Islet of Langerhans (tissue), 1 donor: ENCODE results near the gene RFX2.
"Not testable (repeated sequence)": the region's sequence is repeated elsewhere in the genome, so short reads cannot be mapped to it uniquely, and the experiment has no call there.

Experiments
- FAIRE-seq: peaks from one replicate; lab custom pipeline; 2011; peaks lifted over from hg19 to GRCh38; lab: Jason Lieb, UNC

Gene RFX2

GRCh38 chr19:5969476-5969875 is 140.8 kb downstream of the RFX2 start:
- no peak for FAIRE-seq

DNA sequence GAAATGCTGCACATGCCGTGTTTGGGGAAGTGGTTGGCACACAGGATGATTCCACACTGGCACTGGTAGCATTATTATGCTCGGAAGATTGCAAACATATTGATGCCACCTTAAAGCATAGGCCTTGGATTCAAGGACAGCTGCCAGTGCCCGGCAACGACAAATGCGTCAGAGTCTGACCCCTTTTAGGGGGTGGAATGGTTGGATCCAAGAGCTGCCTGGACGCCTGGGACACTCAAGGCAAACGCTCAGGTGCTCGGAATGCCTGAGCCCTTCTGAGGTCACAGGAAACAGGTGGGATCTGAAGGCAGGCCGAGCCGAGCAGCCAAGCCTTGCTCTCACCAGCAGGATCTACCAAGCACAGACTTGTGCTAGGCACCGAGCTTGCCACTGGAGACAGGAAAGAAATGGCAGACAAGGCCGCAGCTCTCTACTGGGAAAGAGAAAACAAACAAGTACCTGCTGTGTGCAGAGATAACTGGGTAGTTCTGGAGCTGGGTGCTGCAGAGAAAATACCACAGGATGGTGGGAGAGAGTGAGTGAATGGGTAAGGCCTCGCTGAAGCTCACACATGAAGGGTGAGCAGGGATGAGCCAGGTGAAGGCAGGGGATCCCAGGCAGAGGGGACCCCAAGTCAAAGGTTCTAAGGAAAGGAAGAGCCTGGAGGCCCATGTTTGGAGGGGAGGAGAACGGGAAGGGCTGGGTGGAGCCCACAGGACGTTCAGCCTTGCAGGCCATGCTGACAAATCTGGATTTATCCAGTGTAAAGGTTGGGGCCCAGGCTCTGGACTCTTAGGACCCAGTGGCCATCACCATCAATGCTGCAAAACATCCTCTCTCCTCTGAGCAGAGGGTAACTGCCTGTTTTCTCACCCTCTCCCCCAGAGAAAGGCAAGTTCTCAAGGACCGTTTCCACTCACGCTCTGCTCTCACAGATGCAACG is 141.6 kb downstream of the RFX2 start:
- peak; percentile 60 for FAIRE-seq

- peak; percentile 90 for FAIRE-seq
These were observed 142.3 kb downstream of the RFX2 start for GRCh38 chr19:5967994-5968430.

DNA sequence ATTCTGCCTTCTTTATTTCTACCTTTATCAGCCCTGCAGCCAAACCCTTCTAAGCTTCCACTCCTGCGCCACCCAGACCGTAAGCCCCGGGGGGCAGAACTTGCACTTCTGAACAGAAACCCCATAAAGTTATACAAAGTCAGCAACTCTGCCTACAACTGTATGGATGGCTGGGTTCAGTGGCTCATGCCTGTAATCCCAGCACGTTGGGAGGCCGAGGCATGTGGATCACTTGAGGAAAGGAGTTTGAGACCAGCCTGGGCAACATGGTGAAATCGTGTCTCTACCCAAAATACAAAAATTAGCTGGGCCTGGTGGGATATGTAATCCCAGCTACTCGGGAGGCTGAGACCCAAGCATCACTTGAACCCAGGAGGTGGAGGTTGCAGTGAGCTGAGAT is 142.7 kb downstream of the RFX2 start:
- no peak for FAIRE-seq

GRCh38 chr19:5966941-5967340 is 143.4 kb downstream of the RFX2 start:
- FAIRE-seq: peak; percentile 94

GRCh38 chr19:5966215-5966614 is 144.1 kb downstream of the RFX2 start:
- no peak for FAIRE-seq

GRCh38 chr19:5964816-5965565 is 145.3 kb downstream of the RFX2 start:
- no peak for FAIRE-seq

- FAIRE-seq: no peak
These were observed 146.4 kb downstream of the RFX2 start for GRCh38 chr19:5963855-5964254.

DNA sequence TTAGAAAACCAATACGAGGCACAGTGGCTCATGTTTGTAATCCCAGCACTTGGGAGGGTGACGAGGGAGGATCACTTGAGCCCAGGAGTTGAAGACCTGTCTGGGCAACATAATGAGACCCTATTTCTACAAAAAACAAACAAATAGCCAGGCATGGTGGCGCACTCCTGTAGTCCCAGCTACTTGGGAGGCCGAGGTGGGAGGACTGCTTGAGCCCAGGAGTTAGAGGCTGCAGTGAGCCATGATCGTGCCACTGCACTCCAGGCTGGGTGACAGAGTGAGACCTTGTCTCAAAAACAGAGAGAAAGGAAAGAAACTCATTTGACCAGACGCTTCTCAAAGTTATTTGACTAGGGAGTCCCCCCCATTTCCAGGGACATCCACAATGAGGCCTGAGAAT is 147.0 kb downstream of the RFX2 start:
- FAIRE-seq: not testable (repeated sequence)

DNA sequence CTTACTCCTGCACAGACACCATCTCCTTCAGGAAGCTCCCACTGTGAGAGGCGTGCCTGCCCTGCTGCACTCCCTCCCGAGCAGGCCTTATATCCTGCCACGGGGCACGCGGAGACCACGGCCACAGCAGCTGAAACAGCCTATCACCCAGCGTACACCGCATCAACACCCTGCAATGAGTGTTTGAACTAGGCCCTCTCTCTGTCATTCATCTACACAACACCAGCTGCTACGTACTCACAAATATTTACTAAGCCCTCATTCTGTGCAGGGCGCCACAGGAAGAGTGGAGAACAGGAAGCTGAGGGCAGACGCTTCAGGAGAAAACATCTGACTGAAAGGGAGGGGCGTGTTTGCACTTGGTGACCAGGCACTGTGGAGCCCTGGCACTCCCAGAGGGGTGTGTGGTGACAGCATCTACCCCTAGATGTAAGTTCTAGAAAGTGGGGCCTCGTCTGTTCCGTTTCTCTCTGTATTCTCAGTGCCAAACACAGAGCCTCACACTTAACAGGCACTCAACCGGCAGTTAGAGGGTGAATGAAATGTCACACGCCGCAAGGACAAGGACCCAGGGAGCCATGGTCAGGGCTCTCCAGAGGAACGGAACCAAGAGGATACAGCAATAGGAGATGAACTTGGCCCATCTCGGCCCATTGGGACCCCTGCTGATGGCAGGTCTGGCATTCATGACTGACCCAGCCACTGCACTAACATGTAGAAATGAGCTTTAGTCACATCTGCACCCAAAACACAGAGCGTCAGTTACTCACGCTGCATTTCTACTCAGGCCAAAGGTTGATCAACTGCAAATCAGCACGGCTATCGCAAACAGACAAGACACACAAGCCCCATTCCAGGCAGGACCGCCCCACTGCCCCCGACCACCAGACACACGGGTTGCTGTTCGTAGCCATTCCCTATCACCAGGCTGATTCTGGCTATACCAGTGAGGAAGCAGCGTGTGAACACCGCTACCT is 148.0 kb downstream of the RFX2 start:
- peak; percentile 98 for FAIRE-seq

- not testable (repeated sequence) for FAIRE-seq
These were observed 148.7 kb downstream of the RFX2 start for GRCh38 chr19:5961641-5961968.

- no peak for FAIRE-seq
These were observed 150.0 kb downstream of the RFX2 start for GRCh38 chr19:5960005-5961001.

DNA sequence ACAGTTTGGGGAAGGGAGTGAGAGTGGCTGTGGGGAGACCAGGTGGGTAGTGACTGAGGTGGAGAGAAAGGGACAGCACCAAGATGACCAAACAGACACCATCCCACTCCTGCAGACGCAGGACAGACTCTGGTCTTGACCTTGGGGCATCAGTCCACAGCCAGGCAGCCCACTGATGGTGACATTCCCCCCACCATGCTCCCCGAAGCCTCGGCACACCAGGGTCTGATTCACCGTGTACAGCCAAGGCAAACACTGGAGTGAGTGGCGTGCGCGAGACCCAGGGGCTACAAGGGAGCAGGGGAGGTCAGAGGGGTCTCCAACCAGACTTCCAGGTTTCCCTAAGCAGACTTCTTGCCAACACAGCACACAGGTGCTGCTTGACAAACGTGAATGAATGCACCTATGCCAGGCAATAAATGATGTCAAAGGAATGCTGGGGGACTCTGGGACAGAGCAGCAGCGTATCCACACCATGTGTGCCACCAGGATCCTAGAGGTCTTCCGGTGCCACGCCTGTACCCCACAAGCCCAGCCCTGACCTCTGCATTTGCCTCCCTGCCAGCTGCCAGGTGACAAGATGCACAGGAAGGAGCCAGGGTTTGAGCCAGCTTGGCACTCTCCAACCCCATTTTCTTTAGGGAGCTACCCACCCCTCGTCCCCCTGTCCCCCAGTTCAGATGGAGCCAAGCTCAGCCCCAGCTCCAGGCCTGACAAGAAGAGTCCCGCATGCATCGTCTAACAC is 150.9 kb downstream of the RFX2 start:
- FAIRE-seq: no peak

- no peak for FAIRE-seq
These were observed 151.5 kb downstream of the RFX2 start for GRCh38 chr19:5958851-5959122.

DNA sequence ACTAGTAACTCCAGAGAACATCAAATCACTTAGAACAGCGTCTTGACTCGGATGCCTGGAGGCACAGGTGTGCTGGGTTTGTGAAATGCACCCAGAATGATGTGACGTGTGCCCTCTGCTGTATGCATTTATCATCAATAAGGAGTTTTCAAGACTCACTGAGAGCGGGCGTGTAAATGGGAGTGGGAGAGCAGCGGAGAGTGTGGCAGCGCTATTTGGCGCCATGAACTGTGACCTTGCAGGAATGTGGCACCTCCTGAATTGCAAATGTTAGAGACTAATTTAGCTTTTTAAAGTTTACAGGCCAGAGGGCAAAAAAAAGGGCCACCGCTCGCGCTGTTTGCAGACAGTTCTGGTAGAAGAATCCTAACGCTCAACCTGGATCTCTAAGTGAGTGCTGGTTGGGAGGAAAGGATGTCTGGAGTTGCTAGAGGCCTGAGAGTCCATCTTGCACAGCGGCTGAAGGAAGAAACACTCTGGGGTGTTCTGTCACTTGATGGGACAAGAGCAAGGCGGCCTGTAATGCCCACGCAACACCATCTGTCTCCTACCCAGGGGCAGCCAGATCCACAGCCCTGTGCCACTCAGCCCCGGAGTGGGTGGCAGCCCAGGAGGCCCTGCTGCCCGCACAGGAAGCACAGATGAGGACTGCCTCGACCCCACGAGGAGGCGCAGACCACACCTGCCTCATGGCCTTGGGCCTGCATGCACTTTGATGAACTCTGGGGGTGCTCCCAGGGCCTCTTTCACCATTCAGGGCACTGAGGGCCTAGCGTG is 152.0 kb downstream of the RFX2 start:
- FAIRE-seq: no peak

- FAIRE-seq: no peak
These were observed 153.1 kb downstream of the RFX2 start for GRCh38 chr19:5957170-5957569.

- no peak for FAIRE-seq
These were observed 153.6 kb downstream of the RFX2 start for GRCh38 chr19:5956728-5957127.

GRCh38 chr19:5956323-5956722 is 154.0 kb downstream of the RFX2 start:
- FAIRE-seq: no peak

DNA sequence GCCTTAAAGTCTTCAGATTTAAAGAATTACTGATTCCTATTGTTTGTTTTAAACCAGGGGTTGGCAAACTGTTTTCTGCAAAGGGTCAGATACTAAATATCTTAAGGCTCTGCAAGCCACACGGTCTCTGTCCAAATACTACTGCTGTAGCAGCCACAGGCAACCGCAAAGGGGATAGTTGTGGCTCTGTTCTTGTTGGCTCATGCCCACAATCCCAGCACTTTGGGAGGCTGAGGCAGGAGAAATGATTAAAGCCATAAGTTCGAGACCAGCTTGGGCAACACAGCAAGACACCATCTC is 154.7 kb downstream of the RFX2 start:
- FAIRE-seq: no peak

- FAIRE-seq: no peak
These were observed 156.0 kb downstream of the RFX2 start for GRCh38 chr19:5954293-5954692.
